Type B pancreatic cell (in vitro differentiated cells): Measurements from ENCODE around the gene HDAC11. TPM values are rescaled to one million over a fixed set of nuclear protein-coding genes. Genes with fewer than 3 reads are reported as not detected.

Experiments
- DNase-seq: peaks from one replicate; pipeline ENCODE4 v3.0.0; 2021; ENCODE audit warnings: mixed read lengths; ENCODE audit not compliant: unreplicated experiment; ENCODE audit errors: extremely low spot score
- H3K27ac Mint-ChIP-seq: 2 replicates; pipeline ENCODE4 v1.8.0; 2021; ENCODE audit warnings: mild to moderate bottlenecking, mixed read lengths
- H3K27me3 Mint-ChIP-seq: 2 replicates; pipeline ENCODE4 v1.8.0; 2021; ENCODE audit warnings: mixed read lengths
- H3K36me3 Mint-ChIP-seq: 2 replicates; pipeline ENCODE4 v1.8.0; 2021; ENCODE audit warnings: mixed read lengths
- H3K4me1 Mint-ChIP-seq: one replicate; pipeline ENCODE4 v1.8.0; 2021; ENCODE audit warnings: mixed read lengths; ENCODE audit not compliant: unreplicated experiment
- H3K4me3 Mint-ChIP-seq: 2 replicates; pipeline ENCODE4 v1.8.0; 2021; ENCODE audit warnings: mild to moderate bottlenecking, mixed read lengths
- H3K9me3 Mint-ChIP-seq: 2 replicates; pipeline ENCODE4 v1.8.0; 2021; ENCODE audit warnings: mixed read lengths
- CTCF ChIP-seq: fragments of 200-600 bp; sonication (generic); conservative IDR thresholded peaks from 2 replicates; pipeline ENCODE4 v1.5.0; 2021; ENCODE audit warnings: antibody characterized with exemption, mild to moderate bottlenecking
- total RNA-seq: library from RNA; stranded (reverse); gene quantifications from 2 replicates; pipeline ENCODE4 v1.2.1, GENCODE V29; 2021; ENCODE audit warnings: low replicate concordance

HDAC11 gene
- total RNA-seq, 1 donor from 2014 or later: 21.9 TPM

- Mint-ChIP-seq H3K36me3 (no peaks in the 10 kb centered on the region), H3K4me3 (peak overlapping the region; percentile 90), H3K27ac (peak overlapping the region; percentile 92), H3K4me1 (peaks cover 23% of the 10 kb centered on the region), H3K27me3 (no peaks in the 10 kb centered on the region), H3K9me3 (no peaks in the 10 kb centered on the region)
- no peak for DNase-seq
- TF ChIP-seq CTCF: no peak
These were observed 28.8 kb upstream of the HDAC11 start for GRCh38 chr3:13451301-13451673.

- Mint-ChIP-seq H3K9me3 (no peaks in the 10 kb centered on the region), H3K36me3 (no peaks in the 10 kb centered on the region), H3K27ac (peak overlapping the region; percentile 92), H3K4me3 (peak overlapping the region; percentile 90), H3K4me1 (peaks cover 23% of the 10 kb centered on the region), H3K27me3 (no peaks in the 10 kb centered on the region)
- no peak for DNase-seq
- TF ChIP-seq CTCF: peak; percentile 78
These were observed 27.4 kb upstream of the HDAC11 start for GRCh38 chr3:13452490-13453335.

GRCh38 chr3:13455644-13456043, 24.5 kb upstream of the HDAC11 start:
- Mint-ChIP-seq H3K36me3 (no peaks in the 10 kb centered on the region), H3K4me1 (peaks cover 23% of the 10 kb centered on the region), H3K9me3 (no peaks in the 10 kb centered on the region), H3K4me3 (no peak overlapping the region), H3K27me3 (no peaks in the 10 kb centered on the region), H3K27ac (peak overlapping the region; percentile 85)
- no peak for TF ChIP-seq CTCF
- DNase-seq: no peak

GRCh38 chr3:13457593-13457992, 22.5 kb upstream of the HDAC11 start:
- Mint-ChIP-seq H3K27me3 (no peaks in the 10 kb centered on the region), H3K27ac (no peak overlapping the region), H3K4me1 (peaks cover 14% of the 10 kb centered on the region), H3K36me3 (no peaks in the 10 kb centered on the region), H3K4me3 (no peak overlapping the region), H3K9me3 (no peaks in the 10 kb centered on the region)
- no peak for TF ChIP-seq CTCF
- no peak for DNase-seq

GRCh38 chr3:13459605-13460340, 20.3 kb upstream of the HDAC11 start:
- no peak overlapping the region for H3K4me3 Mint-ChIP-seq
- DNase-seq: no peak
- H3K27ac Mint-ChIP-seq: no peak overlapping the region
- peaks cover 3% of the 10 kb centered on the region for H3K27me3 Mint-ChIP-seq
- TF ChIP-seq CTCF: no peak
- H3K36me3 Mint-ChIP-seq: no peaks in the 10 kb centered on the region
- peaks cover 15% of the 10 kb centered on the region for H3K4me1 Mint-ChIP-seq
- H3K9me3 Mint-ChIP-seq: no peaks in the 10 kb centered on the region
